GM06990 (cell line): ENCODE measurements around the gene ADPGK.
A peak's percentile ranks its signal among the peaks of the same experiment; 100 is the strongest.
"Not testable (repeated sequence)": the region's sequence is repeated elsewhere in the genome, so short reads cannot be mapped to it uniquely, and the experiment has no call there.

ENCODE experiments used
- DNase-seq: peaks from one replicate; pipeline ENCODE4 v3.0.0-alpha.2; 2011; ENCODE audit not compliant: insufficient read length; ENCODE audit errors: extremely low read depth
- H3K27me3 ChIP-seq: replicated peaks from 2 replicates; pipeline ENCODE4 v1.6.0; 2011; ENCODE audit warnings: low read length; ENCODE audit not compliant: control insufficient read depth, insufficient read depth
- H3K36me3 ChIP-seq: 2 replicates; pipeline ENCODE4 v1.5.1; 2011; ENCODE audit warnings: low read length; ENCODE audit not compliant: control insufficient read depth, insufficient read depth
- H3K4me3 ChIP-seq: replicated peaks from 2 replicates; pipeline ENCODE4 v1.5.1; 2011; ENCODE audit warnings: low read depth, mild to moderate bottlenecking, control low read depth, low read length
- CTCF ChIP-seq: IDR thresholded peaks from 2 replicates; pipeline ENCODE4 v1.5.1; 2011; ENCODE audit warnings: low read length, control low read depth, mild to moderate bottlenecking, inconsistent platforms; ENCODE audit not compliant: insufficient read depth, poor library complexity, severe bottlenecking

Gene ADPGK

GRCh38 chr15:72724028-72724427, 59.5 kb downstream of the ADPGK start:
- TF ChIP-seq CTCF = no peak
- DNase-seq = no peak
- Histone ChIP-seq H3K4me3 (no peak overlapping the region), H3K27me3 (no peaks in the 10 kb centered on the region), H3K36me3 (no peaks in the 10 kb centered on the region; the same call in 1 of the 2 replicates)

- Histone ChIP-seq H3K27me3 (no peaks in the 10 kb centered on the region), H3K36me3 (no peaks in the 10 kb centered on the region; the same call in 1 of the 2 replicates), H3K4me3 (no peak overlapping the region)
- peak; percentile 85 for TF ChIP-seq CTCF
- no peak for DNase-seq
Measured at GRCh38 chr15:72722071-72722696, 61.4 kb downstream of the ADPGK start.

GRCh38 chr15:72708551-72709303, 74.8 kb downstream of the ADPGK start:
- not testable (repeated sequence) for H3K4me3 ChIP-seq, H3K36me3 ChIP-seq, H3K27me3 ChIP-seq, DNase-seq

- H3K4me3 ChIP-seq = no peak overlapping the region
- no peaks in the 10 kb centered on the region for H3K36me3 ChIP-seq
- TF ChIP-seq CTCF = no peak
- H3K27me3 ChIP-seq = no peaks in the 10 kb centered on the region
- DNase-seq = no peak
Measured at GRCh38 chr15:72706266-72706665, 77.3 kb downstream of the ADPGK start.
